K562 (cell line): ENCODE data around the gene SMYD2. TPM values are rescaled to one million over a fixed set of nuclear protein-coding genes. Genes with fewer than 3 reads are reported as not detected.

Experiments
- ARID1B ChIP-seq: fragments of 450-650 bp; IDR thresholded peaks from 2 replicates; pipeline ENCODE4 v1.6.1; 2016; ENCODE audit warnings: antibody characterized with exemption, mild to moderate bottlenecking, inconsistent platforms
- FUS ChIP-seq: fragments of 200-400 bp; formaldehyde crosslinking; optimal IDR thresholded peaks from 2 replicates; pipeline ENCODE3; 2017; ENCODE audit warnings: low read depth, low read length
- GATAD2B ChIP-seq: fragments of 450-650 bp; IDR thresholded peaks from 2 replicates; pipeline ENCODE4 v1.6.1; 2017; ENCODE audit warnings: mild to moderate bottlenecking, borderline replicate concordance
- NCOR1 ChIP-seq: fragments of 450-650 bp; IDR thresholded peaks from 2 replicates; pipeline ENCODE4 v1.6.1; 2016; ENCODE audit warnings: mild to moderate bottlenecking, moderate library complexity
- NFE2 ChIP-seq: IDR thresholded peaks from 2 replicates; pipeline ENCODE4 v1.6.1; 2014; ENCODE audit warnings: antibody characterized with exemption, low read depth
- RBFOX2 ChIP-seq: fragments of 200-400 bp; formaldehyde crosslinking; IDR thresholded peaks from 2 replicates; pipeline ENCODE4 v1.6.1; 2017; ENCODE audit warnings: low read depth, mild to moderate bottlenecking, low read length, moderate library complexity
- STAT5B ChIP-seq: fragments of 250-450 bp; sonication (Bioruptor Pico); IDR thresholded peaks from 2 replicates; pipeline ENCODE4 v1.8.0; 2021; ENCODE audit warnings: mild to moderate bottlenecking, inconsistent platforms
- TCF7 ChIP-seq: sonication (generic); IDR thresholded peaks from 2 replicates; pipeline ENCODE4 v1.6.1; 2016; ENCODE audit warnings: antibody characterized with exemption, borderline replicate concordance
- ZC3H11A ChIP-seq: IDR thresholded peaks from 2 replicates; pipeline ENCODE4 v1.6.1; 2012; ENCODE audit warnings: low read depth, low read length, improper control_type of control experiment
- ZNF253 ChIP-seq: fragments of 250-450 bp; sonication (Bioruptor Pico); conservative IDR thresholded peaks from 2 replicates; pipeline ENCODE4 v1.6.1; 2021; ENCODE audit warnings: mild to moderate bottlenecking
- polyA plus RNA-seq, 8 experiments: library from polyadenylated mRNA; depleted of rRNA in 4 of 8; stranded (reverse) in 5 of 8; unstranded in 3 of 8; fragments of >200 nt; fragmentation: Nextera tagmentation in 2 of 8; fragmentation: Illumina TruSeq in 1 of 8; extraction: Ambion mirVana in 2 of 8; extraction: Trizol in 1 of 8; gene quantifications; 2 replicates each; pipeline versions ENCODE4 v1.2.1 to v1.2.3, GENCODE V29; 2011 to 2014; ENCODE audit warnings: inconsistent platforms in 1 of 8, missing spikeins in 1 of 8
- total RNA-seq, 7 experiments: library from RNA; depleted of rRNA in 6 of 7; stranded (reverse); fragments of >200 nt in 6 of 7; fragmentation: Illumina TruSeq in 2 of 7; extraction: Trizol in 2 of 7; gene quantifications; 2 replicates each; pipeline versions ENCODE4 v1.2.1 to v1.2.3, GENCODE V29; 2011 to 2021; ENCODE audit warnings: low replicate concordance in 1 of 7
- TF ChIP-seq, protein P1 (sequence below): fragments of 250-450 bp; sonication (Bioruptor Pico); IDR thresholded peaks from 2 replicates; pipeline ENCODE4 v1.4.0; 2020
- TF ChIP-seq, protein P2 (sequence below): fragments of 250-450 bp; sonication (Bioruptor Pico); IDR thresholded peaks from 2 replicates; pipeline ENCODE4 v1.6.1; 2021; ENCODE audit warnings: mild to moderate bottlenecking
- TF ChIP-seq, protein P3 (sequence below): sonication (generic); formaldehyde crosslinking; IDR thresholded peaks from 2 replicates; pipeline ENCODE4 v1.8.0; 2022; ENCODE audit warnings: mild to moderate bottlenecking, missing genetic modification reagents
- TF ChIP-seq, protein P4 (sequence below): fragments of 250-450 bp; sonication (Bioruptor Pico); IDR thresholded peaks from 2 replicates; pipeline ENCODE4 v1.8.0; 2022; ENCODE audit warnings: moderate library complexity, mild to moderate bottlenecking, inconsistent platforms
- TF ChIP-seq, protein P5 (sequence below): fragments of 250-450 bp; sonication (Bioruptor Pico); IDR thresholded peaks from 2 replicates; pipeline ENCODE4 v1.4.0; 2020; ENCODE audit warnings: mild to moderate bottlenecking, moderate library complexity

SMYD2 gene
- total and polyA plus RNA-seq, 9 of the 15 experiments (the other 6 are each of a cell fraction or from before 2014, with no cell fraction given), result 13.8 to 81.3 (median 39.9) TPM

DNA sequence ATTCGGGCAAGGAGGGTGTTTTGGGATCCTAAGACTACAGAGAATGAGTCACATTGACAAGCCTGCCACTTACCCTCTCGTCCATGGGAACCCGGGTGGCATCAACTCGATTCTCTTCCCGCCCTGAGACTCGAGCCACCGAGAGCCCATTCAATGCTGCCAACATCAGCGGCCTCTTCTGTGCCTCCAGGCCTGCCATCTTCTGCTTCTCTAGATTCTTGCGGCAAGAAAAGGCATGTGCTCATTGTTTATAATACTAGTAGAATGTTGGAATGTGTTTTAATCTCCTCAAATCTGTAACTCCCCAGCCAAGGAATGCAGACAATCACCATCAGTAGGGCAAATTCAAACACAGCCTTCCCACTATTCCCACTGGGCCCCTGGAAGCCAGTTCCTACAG, 96.9 kb downstream of the SMYD2 start (continued):
- TF ChIP-seq, protein P1, sequence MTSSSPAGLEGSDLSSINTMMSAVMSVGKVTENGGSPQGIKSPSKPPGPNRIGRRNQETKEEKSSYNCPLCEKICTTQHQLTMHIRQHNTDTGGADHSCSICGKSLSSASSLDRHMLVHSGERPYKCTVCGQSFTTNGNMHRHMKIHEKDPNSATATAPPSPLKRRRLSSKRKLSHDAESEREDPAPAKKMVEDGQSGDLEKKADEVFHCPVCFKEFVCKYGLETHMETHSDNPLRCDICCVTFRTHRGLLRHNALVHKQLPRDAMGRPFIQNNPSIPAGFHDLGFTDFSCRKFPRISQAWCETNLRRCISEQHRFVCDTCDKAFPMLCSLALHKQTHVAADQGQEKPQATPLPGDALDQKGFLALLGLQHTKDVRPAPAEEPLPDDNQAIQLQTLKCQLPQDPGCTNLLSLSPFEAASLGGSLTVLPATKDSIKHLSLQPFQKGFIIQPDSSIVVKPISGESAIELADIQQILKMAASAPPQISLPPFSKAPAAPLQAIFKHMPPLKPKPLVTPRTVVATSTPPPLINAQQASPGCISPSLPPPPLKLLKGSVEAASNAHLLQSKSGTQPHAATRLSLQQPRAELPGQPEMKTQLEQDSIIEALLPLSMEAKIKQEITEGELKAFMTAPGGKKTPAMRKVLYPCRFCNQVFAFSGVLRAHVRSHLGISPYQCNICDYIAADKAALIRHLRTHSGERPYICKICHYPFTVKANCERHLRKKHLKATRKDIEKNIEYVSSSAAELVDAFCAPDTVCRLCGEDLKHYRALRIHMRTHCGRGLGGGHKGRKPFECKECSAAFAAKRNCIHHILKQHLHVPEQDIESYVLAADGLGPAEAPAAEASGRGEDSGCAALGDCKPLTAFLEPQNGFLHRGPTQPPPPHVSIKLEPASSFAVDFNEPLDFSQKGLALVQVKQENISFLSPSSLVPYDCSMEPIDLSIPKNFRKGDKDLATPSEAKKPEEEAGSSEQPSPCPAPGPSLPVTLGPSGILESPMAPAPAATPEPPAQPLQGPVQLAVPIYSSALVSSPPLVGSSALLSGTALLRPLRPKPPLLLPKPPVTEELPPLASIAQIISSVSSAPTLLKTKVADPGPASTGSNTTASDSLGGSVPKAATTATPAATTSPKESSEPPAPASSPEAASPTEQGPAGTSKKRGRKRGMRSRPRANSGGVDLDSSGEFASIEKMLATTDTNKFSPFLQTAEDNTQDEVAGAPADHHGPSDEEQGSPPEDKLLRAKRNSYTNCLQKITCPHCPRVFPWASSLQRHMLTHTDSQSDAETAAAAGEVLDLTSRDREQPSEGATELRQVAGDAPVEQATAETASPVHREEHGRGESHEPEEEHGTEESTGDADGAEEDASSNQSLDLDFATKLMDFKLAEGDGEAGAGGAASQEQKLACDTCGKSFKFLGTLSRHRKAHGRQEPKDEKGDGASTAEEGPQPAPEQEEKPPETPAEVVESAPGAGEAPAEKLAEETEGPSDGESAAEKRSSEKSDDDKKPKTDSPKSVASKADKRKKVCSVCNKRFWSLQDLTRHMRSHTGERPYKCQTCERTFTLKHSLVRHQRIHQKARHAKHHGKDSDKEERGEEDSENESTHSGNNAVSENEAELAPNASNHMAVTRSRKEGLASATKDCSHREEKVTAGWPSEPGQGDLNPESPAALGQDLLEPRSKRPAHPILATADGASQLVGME, result no peak
- TF ChIP-seq ARID1B (no peak), TCF7 (no peak), RBFOX2 (no peak), ZC3H11A (no peak), FUS (no peak), STAT5B (CRISPR knock-in tag) (no peak), NCOR1 (no peak), ZNF253 (CRISPR knock-in tag) (no peak), NFE2 (no peak), GATAD2B (no peak)
- TF ChIP-seq, protein P2, sequence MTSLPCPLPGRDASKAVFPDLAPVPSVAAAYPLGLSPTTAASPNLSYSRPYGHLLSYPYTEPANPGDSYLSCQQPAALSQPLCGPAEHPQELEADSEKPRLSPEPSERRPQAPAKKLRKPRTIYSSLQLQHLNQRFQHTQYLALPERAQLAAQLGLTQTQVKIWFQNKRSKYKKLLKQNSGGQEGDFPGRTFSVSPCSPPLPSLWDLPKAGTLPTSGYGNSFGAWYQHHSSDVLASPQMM, result no peak
- TF ChIP-seq, protein P3, sequence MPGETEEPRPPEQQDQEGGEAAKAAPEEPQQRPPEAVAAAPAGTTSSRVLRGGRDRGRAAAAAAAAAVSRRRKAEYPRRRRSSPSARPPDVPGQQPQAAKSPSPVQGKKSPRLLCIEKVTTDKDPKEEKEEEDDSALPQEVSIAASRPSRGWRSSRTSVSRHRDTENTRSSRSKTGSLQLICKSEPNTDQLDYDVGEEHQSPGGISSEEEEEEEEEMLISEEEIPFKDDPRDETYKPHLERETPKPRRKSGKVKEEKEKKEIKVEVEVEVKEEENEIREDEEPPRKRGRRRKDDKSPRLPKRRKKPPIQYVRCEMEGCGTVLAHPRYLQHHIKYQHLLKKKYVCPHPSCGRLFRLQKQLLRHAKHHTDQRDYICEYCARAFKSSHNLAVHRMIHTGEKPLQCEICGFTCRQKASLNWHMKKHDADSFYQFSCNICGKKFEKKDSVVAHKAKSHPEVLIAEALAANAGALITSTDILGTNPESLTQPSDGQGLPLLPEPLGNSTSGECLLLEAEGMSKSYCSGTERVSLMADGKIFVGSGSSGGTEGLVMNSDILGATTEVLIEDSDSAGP (CRISPR knock-in tag), result no peak
- TF ChIP-seq, protein P4, sequence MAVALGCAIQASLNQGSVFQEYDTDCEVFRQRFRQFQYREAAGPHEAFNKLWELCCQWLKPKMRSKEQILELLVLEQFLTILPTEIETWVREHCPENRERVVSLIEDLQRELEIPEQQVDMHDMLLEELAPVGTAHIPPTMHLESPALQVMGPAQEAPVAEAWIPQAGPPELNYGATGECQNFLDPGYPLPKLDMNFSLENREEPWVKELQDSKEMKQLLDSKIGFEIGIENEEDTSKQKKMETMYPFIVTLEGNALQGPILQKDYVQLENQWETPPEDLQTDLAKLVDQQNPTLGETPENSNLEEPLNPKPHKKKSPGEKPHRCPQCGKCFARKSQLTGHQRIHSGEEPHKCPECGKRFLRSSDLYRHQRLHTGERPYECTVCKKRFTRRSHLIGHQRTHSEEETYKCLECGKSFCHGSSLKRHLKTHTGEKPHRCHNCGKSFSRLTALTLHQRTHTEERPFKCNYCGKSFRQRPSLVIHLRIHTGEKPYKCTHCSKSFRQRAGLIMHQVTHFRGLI (CRISPR knock-in tag), result no peak
- TF ChIP-seq, protein P5, sequence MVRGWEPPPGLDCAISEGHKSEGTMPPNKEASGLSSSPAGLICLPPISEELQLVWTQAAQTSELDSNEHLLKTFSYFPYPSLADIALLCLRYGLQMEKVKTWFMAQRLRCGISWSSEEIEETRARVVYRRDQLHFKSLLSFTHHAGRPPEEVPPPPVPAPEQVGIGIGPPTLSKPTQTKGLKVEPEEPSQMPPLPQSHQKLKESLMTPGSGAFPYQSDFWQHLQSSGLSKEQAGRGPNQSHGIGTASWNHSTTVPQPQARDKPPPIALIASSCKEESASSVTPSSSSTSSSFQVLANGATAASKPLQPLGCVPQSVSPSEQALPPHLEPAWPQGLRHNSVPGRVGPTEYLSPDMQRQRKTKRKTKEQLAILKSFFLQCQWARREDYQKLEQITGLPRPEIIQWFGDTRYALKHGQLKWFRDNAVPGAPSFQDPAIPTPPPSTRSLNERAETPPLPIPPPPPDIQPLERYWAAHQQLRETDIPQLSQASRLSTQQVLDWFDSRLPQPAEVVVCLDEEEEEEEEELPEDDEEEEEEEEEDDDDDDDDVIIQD (CRISPR knock-in tag), result no peak
- TF ChIP-seq, all 486 proteins: peak for 0
